Choroid plexus epithelial cell (primary cell): ENCODE results near the gene CLCA4.
A peak's percentile ranks its signal among the peaks of the same experiment; 100 is the strongest.

Source experiments
- DNase-seq: peaks from one replicate; pipeline ENCODE4 v3.0.0-alpha.2; 2010; ENCODE audit warnings: low read depth
- H3K4me3 ChIP-seq: 2 replicates; pipeline ENCODE4 v1.5.1; 2011; ENCODE audit warnings: low read depth, mild to moderate bottlenecking, control low read depth, low read length, moderate library complexity
- TF ChIP-seq, protein P1 (sequence below): conservative IDR thresholded peaks from 2 replicates; pipeline ENCODE4 v1.5.1; 2011; ENCODE audit warnings: low read depth, mild to moderate bottlenecking, control low read depth, inconsistent platforms, low read length, moderate library complexity

CLCA4 gene

DNA sequence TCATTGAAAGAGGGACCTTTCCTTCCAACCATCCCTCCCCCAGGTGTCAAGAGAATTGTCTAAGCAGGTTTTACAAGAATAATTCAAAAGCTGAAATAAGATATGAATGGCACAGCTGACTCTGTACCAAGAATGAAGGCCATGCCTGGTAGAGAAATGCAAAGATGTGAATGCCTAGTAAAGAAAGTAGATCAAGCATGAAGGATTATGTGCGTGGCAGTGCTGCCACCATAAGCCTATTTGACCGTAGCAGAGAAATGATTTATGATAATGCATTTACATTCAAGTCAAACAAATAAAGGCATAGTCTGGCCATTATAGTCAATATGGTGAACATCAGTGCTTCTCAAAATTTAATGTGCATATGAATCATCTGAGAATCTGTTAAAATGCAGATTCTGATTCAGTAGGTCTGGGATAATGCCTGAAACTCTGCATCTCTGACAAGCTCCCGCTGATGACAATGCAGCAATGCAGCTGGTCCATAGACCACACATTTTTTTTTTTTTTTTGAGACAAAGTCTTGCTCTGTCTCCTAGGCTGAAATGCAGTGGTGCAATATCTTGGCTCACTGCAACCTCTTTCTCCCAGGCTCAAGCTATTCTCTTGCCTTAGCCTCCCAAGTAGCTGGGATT, 16.6 kb upstream of the CLCA4 start:
- DNase-seq = no peak
- TF ChIP-seq, protein P1, sequence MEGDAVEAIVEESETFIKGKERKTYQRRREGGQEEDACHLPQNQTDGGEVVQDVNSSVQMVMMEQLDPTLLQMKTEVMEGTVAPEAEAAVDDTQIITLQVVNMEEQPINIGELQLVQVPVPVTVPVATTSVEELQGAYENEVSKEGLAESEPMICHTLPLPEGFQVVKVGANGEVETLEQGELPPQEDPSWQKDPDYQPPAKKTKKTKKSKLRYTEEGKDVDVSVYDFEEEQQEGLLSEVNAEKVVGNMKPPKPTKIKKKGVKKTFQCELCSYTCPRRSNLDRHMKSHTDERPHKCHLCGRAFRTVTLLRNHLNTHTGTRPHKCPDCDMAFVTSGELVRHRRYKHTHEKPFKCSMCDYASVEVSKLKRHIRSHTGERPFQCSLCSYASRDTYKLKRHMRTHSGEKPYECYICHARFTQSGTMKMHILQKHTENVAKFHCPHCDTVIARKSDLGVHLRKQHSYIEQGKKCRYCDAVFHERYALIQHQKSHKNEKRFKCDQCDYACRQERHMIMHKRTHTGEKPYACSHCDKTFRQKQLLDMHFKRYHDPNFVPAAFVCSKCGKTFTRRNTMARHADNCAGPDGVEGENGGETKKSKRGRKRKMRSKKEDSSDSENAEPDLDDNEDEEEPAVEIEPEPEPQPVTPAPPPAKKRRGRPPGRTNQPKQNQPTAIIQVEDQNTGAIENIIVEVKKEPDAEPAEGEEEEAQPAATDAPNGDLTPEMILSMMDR = no peak
- H3K4me3 ChIP-seq = no peak overlapping the region

DNA sequence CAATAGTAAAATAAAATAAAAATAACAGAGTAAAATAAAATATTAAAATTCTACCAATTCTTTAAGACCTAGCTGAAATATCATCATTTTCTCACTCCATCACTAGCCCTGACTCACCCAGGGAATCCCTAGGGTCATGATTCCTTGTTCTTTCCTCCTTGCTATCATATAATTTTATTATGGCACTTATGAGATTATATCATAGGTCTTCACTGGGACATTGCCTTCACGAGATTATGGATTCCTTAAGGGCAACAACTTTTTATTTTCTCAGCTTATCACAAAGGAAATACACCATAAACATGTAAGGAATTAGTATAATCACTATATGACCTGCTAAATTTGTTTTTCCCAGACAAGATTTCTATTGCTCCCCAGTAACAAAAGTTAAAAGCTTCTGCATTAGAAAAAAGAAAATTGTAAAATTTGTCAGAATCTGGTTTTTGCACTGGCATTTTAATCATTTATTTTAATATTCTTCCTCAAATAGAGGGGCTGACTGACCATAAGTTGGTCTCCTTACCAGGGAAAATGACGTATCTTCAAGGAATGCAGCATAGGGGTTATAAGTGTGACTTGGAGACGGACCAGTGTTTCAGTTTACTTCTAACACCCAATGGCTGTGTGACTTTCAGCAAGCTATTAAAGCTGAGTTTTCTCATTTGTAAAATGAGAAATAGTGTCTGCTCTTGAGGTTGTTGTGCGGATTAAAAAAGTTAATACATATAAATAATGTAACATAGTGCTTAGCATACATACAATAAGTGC, 8.8 kb upstream of the CLCA4 start:
- TF ChIP-seq, protein P1 = no peak
- DNase-seq = peak; percentile 41
- H3K4me3 ChIP-seq = no peak overlapping the region

DNA sequence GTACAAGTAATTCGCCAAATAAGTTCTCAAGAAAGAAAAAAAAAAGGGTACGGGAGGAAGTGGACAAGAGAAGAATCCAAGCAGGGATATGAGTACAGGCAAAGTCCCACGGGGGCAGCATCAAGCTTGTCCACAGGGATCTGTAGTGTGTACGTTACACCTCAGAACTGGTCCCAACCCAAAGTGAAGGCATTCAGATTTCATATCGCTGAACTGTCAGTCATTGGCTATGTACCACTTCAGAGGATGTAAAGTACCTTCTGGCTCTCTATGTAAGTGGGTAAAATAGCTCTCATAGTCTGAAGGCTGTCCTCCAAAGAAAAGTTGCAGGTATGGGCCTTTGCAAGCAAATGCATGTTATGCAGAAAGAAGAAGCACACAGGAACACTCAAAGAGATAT, 8.1 kb upstream of the CLCA4 start:
- DNase-seq = no peak
- TF ChIP-seq, protein P1 = no peak
- H3K4me3 ChIP-seq = no peak overlapping the region

DNA sequence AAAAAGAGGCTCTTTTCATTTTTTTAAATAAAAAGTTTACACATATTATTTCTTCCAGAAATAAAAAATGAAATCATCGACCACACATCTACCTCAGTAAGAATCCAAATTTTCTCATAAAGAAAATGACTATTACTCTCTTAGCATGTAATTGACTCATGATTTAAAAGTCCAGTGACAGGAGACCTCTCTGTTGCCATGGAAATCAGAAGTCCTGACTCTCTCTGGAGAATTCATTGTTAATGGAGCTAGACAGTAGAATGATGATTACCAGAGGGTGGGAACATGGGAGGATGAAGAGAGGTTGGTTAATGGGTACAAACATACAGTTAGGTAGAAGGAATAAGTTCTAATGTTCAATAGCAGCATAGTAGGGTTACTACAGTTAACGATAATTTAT, 5.0 kb upstream of the CLCA4 start:
- no peak overlapping the region for H3K4me3 ChIP-seq
- DNase-seq = no peak
- TF ChIP-seq, protein P1 = no peak

DNA sequence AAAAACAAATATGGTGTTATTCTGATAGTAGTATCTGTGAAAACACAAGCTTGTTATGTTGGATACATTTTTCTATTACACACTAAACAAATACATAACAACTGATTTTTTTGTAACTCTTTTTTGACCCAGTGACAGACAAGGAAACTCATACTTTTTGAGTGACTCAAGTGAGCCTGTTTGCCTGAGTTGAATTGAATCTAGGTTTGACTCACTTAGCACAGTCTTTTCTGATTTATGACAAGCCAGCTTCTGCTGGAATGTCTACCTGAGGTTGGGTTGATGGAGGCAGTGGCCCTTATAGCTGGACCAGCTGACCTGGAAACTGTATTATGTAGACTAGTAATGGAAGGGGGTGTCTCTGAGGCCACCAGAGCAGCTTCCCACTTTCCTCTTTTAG, 4.2 kb upstream of the CLCA4 start:
- TF ChIP-seq, protein P1 = no peak
- no peak for DNase-seq

DNA sequence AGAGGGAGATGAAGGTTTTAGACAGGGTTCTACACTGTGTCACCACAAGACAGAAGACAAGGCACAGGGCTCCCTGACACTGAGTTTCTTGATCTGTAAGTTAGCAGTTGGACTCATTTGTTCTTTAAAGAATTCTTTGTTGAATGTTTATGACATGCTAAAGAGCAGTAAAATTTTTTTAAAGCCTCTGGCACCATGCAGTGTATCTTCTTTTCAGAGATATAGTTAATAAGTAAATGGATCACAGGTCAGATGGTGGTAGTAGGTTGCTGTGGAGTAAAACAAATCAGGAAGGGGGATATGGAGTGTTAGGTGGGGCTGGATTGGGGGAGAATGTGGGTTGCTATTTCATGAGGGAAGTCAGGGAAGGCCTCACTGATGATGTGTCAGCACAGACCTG, 2.0 kb downstream of the CLCA4 start:
- H3K4me3 ChIP-seq = no peak overlapping the region
- TF ChIP-seq, protein P1 = no peak
- DNase-seq = no peak

More for the DNA sequence above, 4.2 kb upstream of the CLCA4 start:
- no peak overlapping the region for H3K4me3 ChIP-seq

DNA sequence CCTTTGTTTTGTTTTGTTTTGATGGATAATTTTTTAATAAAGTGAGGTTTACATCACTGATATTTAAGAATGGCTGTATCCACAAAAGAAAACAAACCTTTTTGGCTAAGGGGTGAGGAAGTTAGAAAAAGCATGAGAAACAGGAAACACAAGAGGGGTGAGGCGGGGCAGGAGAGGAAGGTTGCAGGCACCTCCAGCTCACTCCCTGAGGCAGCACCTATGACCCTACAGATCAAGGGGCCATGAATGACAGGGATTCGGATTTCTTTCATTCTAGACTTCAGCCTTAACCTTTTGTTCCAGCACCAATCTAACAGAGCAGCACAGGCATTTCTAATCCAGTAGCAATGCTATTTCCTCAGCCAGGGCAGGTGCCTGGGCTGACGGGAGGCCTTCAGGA, 4.4 kb downstream of the CLCA4 start:
- no peak overlapping the region for H3K4me3 ChIP-seq
- no peak for DNase-seq
- TF ChIP-seq, protein P1 = no peak
